Caco-2 (cell line): ENCODE results near the gene NR6A1. TPM values are rescaled to one million over a fixed set of nuclear protein-coding genes. Genes with fewer than 3 reads are reported as not detected.
A peak's percentile ranks its signal among the peaks of the same experiment; 100 is the strongest.

Source experiments
- BruUV-seq: library from RNA; stranded (reverse); fragments of 400-500 nt; replicated peaks from 2 replicates; lab custom pipeline; 2021; lab: Mats Ljungman, UMichigan
- CTCF ChIA-PET: fragments of 300-600 bp; sonication (Branson Sonifier 250); formaldehyde crosslinking; loops from one replicate; lab custom pipeline; 2022; ENCODE audit warnings: antibody characterized with exemption; lab: Charles Lee
- POLR2A ChIA-PET: fragments of 300-600 bp; sonication (Branson Sonifier 250); formaldehyde crosslinking; loops from one replicate; lab custom pipeline; 2022; ENCODE audit warnings: antibody characterized with exemption; lab: Charles Lee
- DNase-seq, 2 experiments: peaks; one replicate each; pipeline versions ENCODE4 v3.0.0 to v3.0.0-alpha.2; 2020 to 2022
- H3K27me3 ChIP-seq: replicated peaks from 2 replicates; pipeline ENCODE4 v1.6.0; 2011; ENCODE audit warnings: low read length; ENCODE audit not compliant: control insufficient read depth, insufficient read depth
- H3K36me3 ChIP-seq: 2 replicates; pipeline ENCODE4 v1.5.1; 2011; ENCODE audit warnings: low read length; ENCODE audit not compliant: control insufficient read depth, insufficient read depth
- H3K4me1 ChIP-seq: fragments of 250-450 bp; sonication (Bioruptor Pico); 2 replicates; pipeline ENCODE4 v1.5.1; 2020; ENCODE audit warnings: mild to moderate bottlenecking
- H3K4me3 ChIP-seq: 2 replicates; pipeline ENCODE4 v1.5.1; 2011; ENCODE audit warnings: low read depth, mild to moderate bottlenecking, control low read depth, low read length
- H3K9me3 ChIP-seq: fragments of 250-450 bp; sonication (Bioruptor Pico); 2 replicates; pipeline ENCODE4 v1.5.1; 2020; ENCODE audit warnings: mild to moderate bottlenecking, moderate library complexity
- H3K27ac Mint-ChIP-seq: one replicate; pipeline ENCODE4 v1.8.0; 2022; ENCODE audit warnings: mixed read lengths; ENCODE audit not compliant: unreplicated experiment
- H3K27me3 Mint-ChIP-seq: one replicate; pipeline ENCODE4 v1.8.0; 2022; ENCODE audit warnings: mixed read lengths; ENCODE audit not compliant: insufficient read depth, unreplicated experiment
- H3K36me3 Mint-ChIP-seq: one replicate; pipeline ENCODE4 v1.8.0; 2022; ENCODE audit warnings: mild to moderate bottlenecking, mixed read lengths; ENCODE audit not compliant: insufficient read depth, unreplicated experiment
- H3K4me1 Mint-ChIP-seq: one replicate; pipeline ENCODE4 v1.8.0; 2022; ENCODE audit warnings: low read depth, mixed read lengths; ENCODE audit not compliant: unreplicated experiment
- H3K4me3 Mint-ChIP-seq: one replicate; pipeline ENCODE4 v1.8.0; 2022; ENCODE audit warnings: mild to moderate bottlenecking, moderate library complexity, mixed read lengths; ENCODE audit not compliant: unreplicated experiment
- H3K9me3 Mint-ChIP-seq: one replicate; pipeline ENCODE4 v1.8.0; 2022; ENCODE audit warnings: mixed read lengths; ENCODE audit not compliant: unreplicated experiment
- CTCF ChIP-seq, 2 experiments: fragments of 200-600 bp in 1 of 2; IDR thresholded peaks; 1 replicate in 1 of 2; 2 replicates in 1 of 2; pipeline versions ENCODE4 v1.5.1 to v1.8.0; 2011 to 2022; ENCODE audit warnings: antibody characterized with exemption in 1 of 2, control low read depth in 1 of 2, inconsistent platforms in 1 of 2, low read depth in 1 of 2, low read length in 1 of 2, mild to moderate bottlenecking in 1 of 2, moderate library complexity in 1 of 2; ENCODE audit not compliant: insufficient read depth in 1 of 2, severe bottlenecking in 1 of 2, unreplicated experiment in 1 of 2
- intact Hi-C: fragments of 100-400 bp; cut with micrococcal nuclease; formaldehyde crosslinking; loops from one replicate; pipeline ENCODE4 v1.10.0; 2022; ENCODE audit not compliant: unreplicated experiment
- total RNA-seq: library from RNA; stranded (reverse); gene quantifications from 2 replicates; pipeline ENCODE4 v1.2.3, GENCODE V29; 2022

NR6A1 gene
- total RNA-seq, 1 experiment from 2014 or later: 33.6 TPM

GRCh38 chr9:124698265-124698664 lies 72.8 kb downstream of the NR6A1 start:
- H3K27me3 Mint-ChIP-seq: no peaks in the 10 kb centered on the region
- no TSS peak for BruUV-seq
- TF ChIP-seq CTCF (IDR thresholded peaks at IDR 0.05; ENCODE audit: insufficient read depth in 1 of 2, low read depth in 1 of 2, low read length in 1 of 2, severe bottlenecking in 1 of 2, unreplicated experiment in 1 of 2): no peak
- DNase-seq: no peak
- intact Hi-C loops: loop anchor here (5.0 kb wide), 1 partner anchor 41 kb away; no protein-coding TSS in a partner anchor
- Histone ChIP-seq H3K4me1 (peaks cover 47% of the 10 kb centered on the region), H3K4me3 (no peak overlapping the region), H3K36me3 (no peaks in the 10 kb centered on the region), H3K27me3 (no peaks in the 10 kb centered on the region), H3K9me3 (no peaks in the 10 kb centered on the region)
- no peak overlapping the region for H3K4me3 Mint-ChIP-seq
- H3K36me3 Mint-ChIP-seq: peaks cover 6% of the 10 kb centered on the region
- H3K4me1 Mint-ChIP-seq: peaks cover 29% of the 10 kb centered on the region
- CTCF ChIA-PET: no interaction called here
- POLR2A ChIA-PET: no interaction called here
- H3K27ac Mint-ChIP-seq: no peak overlapping the region
- H3K9me3 Mint-ChIP-seq: no peaks in the 10 kb centered on the region

GRCh38 chr9:124697326-124698200 lies 73.5 kb downstream of the NR6A1 start:
- Mint-ChIP-seq H3K4me1 (peaks cover 29% of the 10 kb centered on the region), H3K27ac (peak overlapping the region; percentile 5), H3K9me3 (no peaks in the 10 kb centered on the region), H3K4me3 (no peak overlapping the region), H3K36me3 (peaks cover 3% of the 10 kb centered on the region), H3K27me3 (no peaks in the 10 kb centered on the region)
- Histone ChIP-seq H3K36me3 (no peaks in the 10 kb centered on the region), H3K4me1 (peaks cover 47% of the 10 kb centered on the region), H3K9me3 (no peaks in the 10 kb centered on the region), H3K4me3 (no peak overlapping the region), H3K27me3 (no peaks in the 10 kb centered on the region)
- DNase-seq: no peak
- no peak for TF ChIP-seq CTCF (IDR thresholded peaks at IDR 0.05; ENCODE audit: insufficient read depth in 1 of 2, low read depth in 1 of 2, low read length in 1 of 2, severe bottlenecking in 1 of 2, unreplicated experiment in 1 of 2)
- BruUV-seq: no TSS peak
- intact Hi-C loops: loop anchor here (5.0 kb wide), 1 partner anchor 40 kb away; no protein-coding TSS in a partner anchor
- CTCF ChIA-PET: interaction anchor here (0.7 kb wide), 1 partner anchor 106 kb away, joined by 3 read pairs; no protein-coding TSS in a partner anchor
- POLR2A ChIA-PET: no interaction called here

GRCh38 chr9:124696101-124696500 lies 75.0 kb downstream of the NR6A1 start:
- intact Hi-C loops: loop anchor here (5.0 kb wide), 1 partner anchor 39 kb away; no protein-coding TSS in a partner anchor
- no peaks in the 10 kb centered on the region for H3K9me3 ChIP-seq
- H3K36me3 ChIP-seq: no peaks in the 10 kb centered on the region
- TF ChIP-seq CTCF (IDR thresholded peaks at IDR 0.05; ENCODE audit: insufficient read depth in 1 of 2, low read depth in 1 of 2, low read length in 1 of 2, severe bottlenecking in 1 of 2, unreplicated experiment in 1 of 2): no peak
- no peaks in the 10 kb centered on the region for H3K27me3 ChIP-seq
- CTCF ChIA-PET: no interaction called here
- POLR2A ChIA-PET: no interaction called here
- BruUV-seq: no TSS peak
- H3K4me3 ChIP-seq: no peak overlapping the region
- Mint-ChIP-seq H3K27me3 (no peaks in the 10 kb centered on the region), H3K4me1 (peaks cover 29% of the 10 kb centered on the region), H3K36me3 (no peaks in the 10 kb centered on the region), H3K9me3 (no peaks in the 10 kb centered on the region), H3K4me3 (peak overlapping the region; percentile 1), H3K27ac (peak overlapping the region; percentile 6)
- peaks cover 47% of the 10 kb centered on the region for H3K4me1 ChIP-seq
- no peak for DNase-seq
